ENCODE results near the gene KIF1B.

KIF1B gene

GRCh38 chr1:10380594-10381275, 170.4 kb downstream of the KIF1B start:
- TF ChIP-seq CTCF (IDR thresholded peaks at IDR 0.05; ENCODE audit: low read depth, low read length, missing control alignments), result no peak
- peak; percentile 76 for DNase-seq (ENCODE audit: low read depth)
- in situ Hi-C loops (cut with HindIII; ENCODE audit: low sequenced_read_pairs), result no loop called here
- H3K4me3 ChIP-seq (ENCODE audit: low read depth, low read length), result no peak overlapping the region

- TF ChIP-seq CTCF (IDR thresholded peaks at IDR 0.05; ENCODE audit: low read depth, low read length, missing control alignments), result no peak
- in situ Hi-C loops (cut with HindIII; ENCODE audit: low sequenced_read_pairs), result no loop called here
- DNase-seq (ENCODE audit: low read depth), result no peak
- no peak overlapping the region for H3K4me3 ChIP-seq (ENCODE audit: low read depth, low read length)
These were observed 173.3 kb downstream of the KIF1B start for GRCh38 chr1:10383630-10384029.

GRCh38 chr1:10384219-10384618, 173.8 kb downstream of the KIF1B start:
- in situ Hi-C loops (cut with HindIII; ENCODE audit: low sequenced_read_pairs), result no loop called here

GRCh38 chr1:10386761-10387676, 176.6 kb downstream of the KIF1B start:
- in situ Hi-C loops (cut with HindIII; ENCODE audit: low sequenced_read_pairs), result no loop called here
- no peak for TF ChIP-seq CTCF (IDR thresholded peaks at IDR 0.05; ENCODE audit: low read depth, low read length, missing control alignments)
- no peak overlapping the region for H3K4me3 ChIP-seq (ENCODE audit: low read depth, low read length)
- no peak for DNase-seq (ENCODE audit: low read depth)

More at GRCh38 chr1:10384219-10384618, 173.8 kb downstream of the KIF1B start:
- no peak overlapping the region for H3K4me3 ChIP-seq (ENCODE audit: low read depth, low read length)
- DNase-seq (ENCODE audit: low read depth), result no peak
- TF ChIP-seq CTCF (IDR thresholded peaks at IDR 0.05; ENCODE audit: low read depth, low read length, missing control alignments), result no peak

GRCh38 chr1:10387677-10388386, 177.5 kb downstream of the KIF1B start:
- no peak overlapping the region for H3K4me3 ChIP-seq (ENCODE audit: low read depth, low read length)
- in situ Hi-C loops (cut with HindIII; ENCODE audit: low sequenced_read_pairs), result no loop called here
- DNase-seq (ENCODE audit: low read depth), result peak; percentile 28

More at GRCh38 chr1:10387677-10388386, 177.5 kb downstream of the KIF1B start:
- TF ChIP-seq CTCF (IDR thresholded peaks at IDR 0.05; ENCODE audit: low read depth, low read length, missing control alignments), result peak; percentile 25

Data from astrocyte of the cerebellum (primary cell).